ENCODE results near the gene KRT82.
"Not testable (repeated sequence)": the region's sequence is repeated elsewhere in the genome, so short reads cannot be mapped to it uniquely, and the experiment has no call there.

The KRT82 gene

DNA sequence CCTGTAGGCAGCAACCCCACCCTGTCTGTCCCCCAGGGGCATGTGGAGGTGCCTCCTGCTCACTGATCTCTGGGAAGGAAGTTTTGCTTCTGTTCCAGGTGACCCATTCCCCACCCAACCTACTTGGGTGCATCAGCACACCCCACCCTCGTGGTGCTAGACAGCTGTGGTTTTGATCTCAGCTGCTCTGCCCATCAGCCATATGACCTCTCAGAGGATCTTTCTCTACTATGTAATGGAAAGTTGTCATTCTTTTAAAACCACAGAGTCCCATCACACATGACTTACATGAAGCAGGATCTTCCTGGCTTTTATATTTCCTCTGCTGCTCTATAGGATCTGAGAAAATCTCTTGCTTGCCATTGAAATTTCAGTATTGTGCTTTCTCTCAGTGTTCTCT, 13.5 kb upstream of the KRT82 start:
- Histone ChIP-seq H3K4me1 (ENCODE audit: control insufficient read depth, insufficient read depth, low read length) (peaks cover 26% of the 10 kb centered on the region), H3K4me3 (ENCODE audit: low read length) (no peak overlapping the region), H3K9ac (ENCODE audit: low read length) (no peak overlapping the region), H3K9me3 (ENCODE audit: control insufficient read depth, low read length) (no peaks in the 10 kb centered on the region), H3K36me3 (ENCODE audit: control insufficient read depth, insufficient read depth, low read length, severe bottlenecking) (no peaks in the 10 kb centered on the region), H3K27me3 (replicated peaks; ENCODE audit: control insufficient read depth, insufficient read depth, low read length) (peaks cover 14% of the 10 kb centered on the region)
- DNase-seq (ENCODE audit: low read depth): no peak

DNA sequence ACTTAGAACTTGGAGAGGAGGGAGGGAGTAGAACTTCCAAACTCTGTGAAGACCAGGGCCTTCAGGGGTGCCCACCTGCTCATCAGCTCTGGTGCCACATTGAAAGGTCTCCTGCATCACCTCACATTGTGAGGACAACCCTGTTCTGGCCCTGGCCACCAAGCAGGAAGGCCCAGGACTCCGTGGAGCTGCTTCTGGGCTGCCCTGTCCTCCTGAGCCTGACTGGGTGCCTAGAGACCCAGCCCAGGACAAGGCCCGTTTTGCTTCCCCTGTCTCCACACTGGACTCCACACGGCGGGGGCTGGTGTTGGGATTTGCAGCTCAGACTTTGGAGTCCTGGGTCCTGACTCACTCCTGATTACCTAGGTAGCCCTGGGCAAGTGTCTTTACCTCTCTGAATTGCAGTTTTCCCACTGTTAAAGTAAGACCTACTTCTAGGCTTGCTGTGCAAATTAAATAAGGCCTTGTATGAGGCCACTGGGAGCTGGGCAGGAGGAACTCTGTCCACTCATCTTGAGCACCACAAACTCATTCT, 12.5 kb upstream of the KRT82 start:
- Histone ChIP-seq H3K9me3 (ENCODE audit: control insufficient read depth, low read length) (no peaks in the 10 kb centered on the region), H3K4me1 (ENCODE audit: control insufficient read depth, insufficient read depth, low read length) (peaks cover 25% of the 10 kb centered on the region), H3K4me3 (ENCODE audit: low read length) (no peak overlapping the region), H3K9ac (ENCODE audit: low read length) (no peak overlapping the region), H3K27me3 (replicated peaks; ENCODE audit: control insufficient read depth, insufficient read depth, low read length) (peaks cover 18% of the 10 kb centered on the region), H3K36me3 (ENCODE audit: control insufficient read depth, insufficient read depth, low read length, severe bottlenecking) (no peaks in the 10 kb centered on the region)
- no peak for DNase-seq (ENCODE audit: low read depth)

GRCh38 chr12:52417740-52418139, 11.6 kb upstream of the KRT82 start:
- H3K36me3 ChIP-seq (ENCODE audit: control insufficient read depth, insufficient read depth, low read length, severe bottlenecking): no peaks in the 10 kb centered on the region
- H3K4me1 ChIP-seq (ENCODE audit: control insufficient read depth, insufficient read depth, low read length): peaks cover 16% of the 10 kb centered on the region
- H3K27me3 ChIP-seq (replicated peaks; ENCODE audit: control insufficient read depth, insufficient read depth, low read length): peaks cover 27% of the 10 kb centered on the region
- no peaks in the 10 kb centered on the region for H3K9me3 ChIP-seq (ENCODE audit: control insufficient read depth, low read length)
- no peak overlapping the region for H3K9ac ChIP-seq (ENCODE audit: low read length)
- DNase-seq (ENCODE audit: low read depth): no peak
- no peak overlapping the region for H3K4me3 ChIP-seq (ENCODE audit: low read length)

- Histone ChIP-seq H3K4me1 (ENCODE audit: control insufficient read depth, insufficient read depth, low read length) (peaks cover 15% of the 10 kb centered on the region), H3K27me3 (replicated peaks; ENCODE audit: control insufficient read depth, insufficient read depth, low read length) (peaks cover 23% of the 10 kb centered on the region), H3K4me3 (ENCODE audit: low read length) (no peak overlapping the region), H3K9ac (ENCODE audit: low read length) (peak overlapping the region; percentile 4), H3K9me3 (ENCODE audit: control insufficient read depth, low read length) (no peaks in the 10 kb centered on the region), H3K36me3 (ENCODE audit: control insufficient read depth, insufficient read depth, low read length, severe bottlenecking) (no peaks in the 10 kb centered on the region)
- DNase-seq (ENCODE audit: low read depth): no peak
Observed at GRCh38 chr12:52416795-52417194, 10.7 kb upstream of the KRT82 start.

GRCh38 chr12:52415870-52416750, 10.0 kb upstream of the KRT82 start:
- Histone ChIP-seq H3K9me3 (ENCODE audit: control insufficient read depth, low read length) (no peaks in the 10 kb centered on the region), H3K4me3 (ENCODE audit: low read length) (no peak overlapping the region), H3K36me3 (ENCODE audit: control insufficient read depth, insufficient read depth, low read length, severe bottlenecking) (no peaks in the 10 kb centered on the region), H3K27me3 (replicated peaks; ENCODE audit: control insufficient read depth, insufficient read depth, low read length) (peaks cover 20% of the 10 kb centered on the region), H3K4me1 (ENCODE audit: control insufficient read depth, insufficient read depth, low read length) (peaks cover 15% of the 10 kb centered on the region), H3K9ac (ENCODE audit: low read length) (no peak overlapping the region)
- peak; percentile 80 for DNase-seq (ENCODE audit: low read depth)

- peaks cover 15% of the 10 kb centered on the region for H3K4me1 ChIP-seq (ENCODE audit: control insufficient read depth, insufficient read depth, low read length)
- H3K36me3 ChIP-seq (ENCODE audit: control insufficient read depth, insufficient read depth, low read length, severe bottlenecking): no peaks in the 10 kb centered on the region
- H3K27me3 ChIP-seq (replicated peaks; ENCODE audit: control insufficient read depth, insufficient read depth, low read length): peaks cover 19% of the 10 kb centered on the region
- H3K9me3 ChIP-seq (ENCODE audit: control insufficient read depth, low read length): no peaks in the 10 kb centered on the region
- H3K4me3 ChIP-seq (ENCODE audit: low read length): no peak overlapping the region
- H3K9ac ChIP-seq (ENCODE audit: low read length): no peak overlapping the region
- DNase-seq (ENCODE audit: low read depth): no peak
Observed at GRCh38 chr12:52414936-52415335, 8.8 kb upstream of the KRT82 start.

GRCh38 chr12:52413782-52414345, 7.7 kb upstream of the KRT82 start:
- Histone ChIP-seq H3K4me1 (ENCODE audit: control insufficient read depth, insufficient read depth, low read length) (peaks cover 15% of the 10 kb centered on the region), H3K27me3 (replicated peaks; ENCODE audit: control insufficient read depth, insufficient read depth, low read length) (peaks cover 16% of the 10 kb centered on the region), H3K9me3 (ENCODE audit: control insufficient read depth, low read length) (no peaks in the 10 kb centered on the region), H3K4me3 (ENCODE audit: low read length) (no peak overlapping the region), H3K36me3 (ENCODE audit: control insufficient read depth, insufficient read depth, low read length, severe bottlenecking) (no peaks in the 10 kb centered on the region), H3K9ac (ENCODE audit: low read length) (no peak overlapping the region)
- no peak for DNase-seq (ENCODE audit: low read depth)

GRCh38 chr12:52413202-52413601, 7.1 kb upstream of the KRT82 start:
- Histone ChIP-seq H3K4me1 (ENCODE audit: control insufficient read depth, insufficient read depth, low read length) (peaks cover 15% of the 10 kb centered on the region), H3K36me3 (ENCODE audit: control insufficient read depth, insufficient read depth, low read length, severe bottlenecking) (no peaks in the 10 kb centered on the region), H3K27me3 (replicated peaks; ENCODE audit: control insufficient read depth, insufficient read depth, low read length) (peaks cover 21% of the 10 kb centered on the region), H3K4me3 (ENCODE audit: low read length) (no peak overlapping the region), H3K9ac (ENCODE audit: low read length) (no peak overlapping the region), H3K9me3 (ENCODE audit: control insufficient read depth, low read length) (no peaks in the 10 kb centered on the region)
- DNase-seq (ENCODE audit: low read depth): no peak

DNA sequence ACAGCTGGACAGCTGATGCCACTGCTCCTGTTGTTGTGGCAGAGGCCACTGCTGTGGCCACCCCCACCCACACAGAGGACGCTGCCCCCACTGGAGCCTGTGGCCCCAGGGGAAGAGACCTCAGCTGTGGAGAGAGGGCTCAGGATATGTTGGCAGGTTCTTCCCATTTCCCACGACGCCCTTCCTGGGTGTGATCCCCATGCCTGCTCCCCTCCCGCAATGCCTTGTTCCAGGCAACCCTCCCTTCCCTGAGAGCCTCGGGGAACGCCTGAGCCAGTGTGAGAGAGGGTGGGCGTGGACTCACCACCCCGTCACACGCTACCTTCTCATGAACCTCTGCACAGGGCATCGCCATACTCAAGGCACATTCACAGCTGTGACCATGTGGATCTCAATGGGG, 5.7 kb upstream of the KRT82 start:
- Histone ChIP-seq H3K4me3 (ENCODE audit: low read length) (no peak overlapping the region), H3K27me3 (replicated peaks; ENCODE audit: control insufficient read depth, insufficient read depth, low read length) (peaks cover 31% of the 10 kb centered on the region), H3K9ac (ENCODE audit: low read length) (no peak overlapping the region), H3K4me1 (ENCODE audit: control insufficient read depth, insufficient read depth, low read length) (peaks cover 9% of the 10 kb centered on the region), H3K9me3 (ENCODE audit: control insufficient read depth, low read length) (no peaks in the 10 kb centered on the region), H3K36me3 (ENCODE audit: control insufficient read depth, insufficient read depth, low read length, severe bottlenecking) (no peaks in the 10 kb centered on the region)
- no peak for DNase-seq (ENCODE audit: low read depth)

DNA sequence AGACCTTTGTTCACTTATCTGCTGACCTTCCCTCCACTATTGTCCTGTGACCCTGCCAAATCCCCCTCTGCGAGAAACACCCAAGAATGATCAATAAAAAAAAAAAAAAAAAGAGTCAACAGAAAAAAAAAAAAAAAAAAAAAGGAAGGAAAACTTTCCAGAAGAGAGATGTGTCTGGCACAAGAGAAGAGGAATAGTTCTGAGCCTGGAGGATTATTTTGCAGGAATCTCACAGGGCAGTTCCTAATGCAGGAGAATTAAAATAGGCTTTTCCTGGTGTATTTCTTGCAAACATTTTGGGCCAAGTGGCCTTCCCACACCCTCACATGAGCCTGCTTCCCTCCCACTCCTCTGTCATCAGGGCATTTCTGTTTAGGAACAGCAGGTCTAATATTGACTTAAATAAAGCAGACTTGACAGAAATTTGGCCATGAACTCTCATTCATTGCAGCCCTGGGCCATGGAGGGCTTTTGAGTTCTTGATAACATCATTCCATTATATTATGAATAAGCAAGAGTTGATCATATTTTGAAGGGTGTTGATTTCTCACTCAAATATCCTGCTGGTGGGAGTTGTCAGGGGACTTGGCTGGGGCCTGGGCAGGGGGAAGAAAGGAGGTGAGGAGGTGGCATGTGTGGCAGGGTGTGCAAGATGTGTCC, 4.6 kb upstream of the KRT82 start:
- DNase-seq (ENCODE audit: low read depth); H3K4me1 ChIP-seq (ENCODE audit: control insufficient read depth, insufficient read depth, low read length); H3K4me3 ChIP-seq (ENCODE audit: low read length); H3K36me3 ChIP-seq (ENCODE audit: control insufficient read depth, insufficient read depth, low read length, severe bottlenecking); H3K9ac ChIP-seq (ENCODE audit: low read length); H3K9me3 ChIP-seq (ENCODE audit: control insufficient read depth, low read length): not testable (repeated sequence)
- H3K27me3 ChIP-seq (replicated peaks; ENCODE audit: control insufficient read depth, insufficient read depth, low read length): peaks cover 31% of the 10 kb centered on the region

- Histone ChIP-seq H3K9ac (ENCODE audit: low read length) (no peak overlapping the region), H3K4me1 (ENCODE audit: control insufficient read depth, insufficient read depth, low read length) (no peaks in the 10 kb centered on the region)
Observed at GRCh38 chr12:52407918-52408317, 1.8 kb upstream of the KRT82 start.

More at GRCh38 chr12:52407918-52408317, 1.8 kb upstream of the KRT82 start:
- Histone ChIP-seq H3K36me3 (ENCODE audit: control insufficient read depth, insufficient read depth, low read length, severe bottlenecking) (no peaks in the 10 kb centered on the region), H3K27me3 (replicated peaks; ENCODE audit: control insufficient read depth, insufficient read depth, low read length) (peaks cover 39% of the 10 kb centered on the region), H3K4me3 (ENCODE audit: low read length) (no peak overlapping the region), H3K9me3 (ENCODE audit: control insufficient read depth, low read length) (no peaks in the 10 kb centered on the region)
- no peak for DNase-seq (ENCODE audit: low read depth)

All from adipocyte (in vitro differentiated cells).